ENCODE measurements around the gene JPH4. TPM values are rescaled to one million over a fixed set of nuclear protein-coding genes. Genes with fewer than 3 reads are reported as not detected.
A peak's percentile ranks its signal among the peaks of the same experiment; 100 is the strongest.

Gene JPH4
- polyA plus RNA-seq, 2 of the 4 experiments (the other 2 are of a cell fraction), result 0.05 TPM; not detected in 1

DNA sequence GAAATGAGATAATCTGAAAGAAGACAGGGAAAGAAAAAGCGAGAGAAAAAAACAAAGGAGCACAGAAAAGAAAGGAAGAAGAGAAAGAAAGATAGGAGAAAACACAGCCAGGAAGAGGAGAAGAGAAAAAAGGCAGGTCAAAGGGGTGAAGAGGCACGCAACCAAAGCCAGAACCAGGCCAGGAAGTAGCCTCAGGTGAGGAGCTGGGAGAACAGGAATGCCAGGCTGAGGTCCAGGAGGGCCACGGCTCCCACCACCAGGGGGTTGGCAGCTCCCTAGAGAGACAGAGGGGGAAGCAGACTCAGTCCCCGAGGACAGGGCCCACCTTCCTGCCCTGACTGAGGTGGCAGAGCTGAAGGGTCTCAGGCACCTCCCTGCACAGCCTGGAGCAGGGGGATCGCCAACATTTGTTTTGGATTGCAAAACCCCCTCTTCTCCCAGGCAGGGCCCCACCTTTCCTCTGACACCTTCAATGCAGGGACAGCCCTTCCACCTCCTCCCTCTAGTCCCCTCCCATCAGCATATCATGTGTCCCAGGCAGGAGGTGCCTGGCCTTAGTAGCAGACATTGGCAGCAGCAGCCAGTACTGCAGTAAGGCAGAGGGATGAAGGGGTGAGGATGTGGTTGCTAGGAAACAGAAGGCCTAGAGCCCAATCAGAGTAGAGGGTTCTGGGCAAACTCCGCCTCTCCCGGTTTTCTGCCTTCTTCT lies 9.0 kb downstream of the JPH4 start:
- CTCF ChIA-PET, result interaction anchor here (0.6 to 19.0 kb wide), 5 partner anchors 9 to 368 kb away, joined by 3 to 553 read pairs (median 4); partner anchors contain the start of genes JPH4 and NGDN
- Histone ChIP-seq H3K4me3 (no peak overlapping the region), H3K27ac (peak overlapping the region in 1 of 2 experiments; percentile 53; a peak in 2 of 6 replicates), H3K4me2 (no peak overlapping the region), H3K4me1 (peaks cover 20% of the 10 kb centered on the region), H3K9me3 (no peaks in the 10 kb centered on the region)
- POLR2A ChIA-PET, result no interaction called here
- TF ChIP-seq, protein P1, sequence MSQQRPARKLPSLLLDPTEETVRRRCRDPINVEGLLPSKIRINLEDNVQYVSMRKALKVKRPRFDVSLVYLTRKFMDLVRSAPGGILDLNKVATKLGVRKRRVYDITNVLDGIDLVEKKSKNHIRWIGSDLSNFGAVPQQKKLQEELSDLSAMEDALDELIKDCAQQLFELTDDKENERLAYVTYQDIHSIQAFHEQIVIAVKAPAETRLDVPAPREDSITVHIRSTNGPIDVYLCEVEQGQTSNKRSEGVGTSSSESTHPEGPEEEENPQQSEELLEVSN (IDR thresholded peaks at IDR 0.05; ENCODE audit: borderline replicate concordance, low read depth), result no peak
- TF ChIP-seq RCOR1 (IDR thresholded peaks at IDR 0.05; ENCODE audit: low read depth, low read length), result no peak
- no peak for TF ChIP-seq POLR2AphosphoS2 (conservative IDR thresholded peaks at IDR 0.05; ENCODE audit: low read length)
- TF ChIP-seq KDM5A (IDR thresholded peaks at IDR 0.05), result no peak
- TF ChIP-seq MAFK (IDR thresholded peaks at IDR 0.05; ENCODE audit: partially characterized antibody), result no peak
- TF ChIP-seq FOSL2 (IDR thresholded peaks at IDR 0.05), result no peak
- TF ChIP-seq FOSL2 (CRISPR knock-in tag; IDR thresholded peaks at IDR 0.05), result no peak
- no peak for TF ChIP-seq FOSB (CRISPR knock-in tag; IDR thresholded peaks at IDR 0.05)
- TF ChIP-seq MYC (IDR thresholded peaks at IDR 0.05; ENCODE audit: borderline replicate concordance, low read length), result no peak
- no peak for TF ChIP-seq ZSCAN20 (CRISPR knock-in tag; IDR thresholded peaks at IDR 0.05)
- no peak for TF ChIP-seq NPAS2 (CRISPR knock-in tag; IDR thresholded peaks at IDR 0.05; ENCODE audit: borderline replicate concordance)
- no peak for TF ChIP-seq RFX5 (IDR thresholded peaks at IDR 0.05)
- no peak for TF ChIP-seq HOXA7 (CRISPR knock-in tag; IDR thresholded peaks at IDR 0.05)
- no peak for TF ChIP-seq CHD4 (IDR thresholded peaks at IDR 0.05; ENCODE audit: borderline replicate concordance)
- no peak for TF ChIP-seq HOXB13 (CRISPR knock-in tag; IDR thresholded peaks at IDR 0.05; ENCODE audit: low read depth)
- 75% methylated on average over 7 of the region's 7 CpGs for WGBS (ENCODE audit: missing lambda C conversion rate)
- DNase-seq (ENCODE audit: low read depth in 1 of 2, low spot score in 1 of 2) (peak in 1 of 2 experiments; percentile 52), FAIRE-seq (no peak), ATAC-seq (peak; percentile 15; a peak in 5 of 6 replicates)

DNA sequence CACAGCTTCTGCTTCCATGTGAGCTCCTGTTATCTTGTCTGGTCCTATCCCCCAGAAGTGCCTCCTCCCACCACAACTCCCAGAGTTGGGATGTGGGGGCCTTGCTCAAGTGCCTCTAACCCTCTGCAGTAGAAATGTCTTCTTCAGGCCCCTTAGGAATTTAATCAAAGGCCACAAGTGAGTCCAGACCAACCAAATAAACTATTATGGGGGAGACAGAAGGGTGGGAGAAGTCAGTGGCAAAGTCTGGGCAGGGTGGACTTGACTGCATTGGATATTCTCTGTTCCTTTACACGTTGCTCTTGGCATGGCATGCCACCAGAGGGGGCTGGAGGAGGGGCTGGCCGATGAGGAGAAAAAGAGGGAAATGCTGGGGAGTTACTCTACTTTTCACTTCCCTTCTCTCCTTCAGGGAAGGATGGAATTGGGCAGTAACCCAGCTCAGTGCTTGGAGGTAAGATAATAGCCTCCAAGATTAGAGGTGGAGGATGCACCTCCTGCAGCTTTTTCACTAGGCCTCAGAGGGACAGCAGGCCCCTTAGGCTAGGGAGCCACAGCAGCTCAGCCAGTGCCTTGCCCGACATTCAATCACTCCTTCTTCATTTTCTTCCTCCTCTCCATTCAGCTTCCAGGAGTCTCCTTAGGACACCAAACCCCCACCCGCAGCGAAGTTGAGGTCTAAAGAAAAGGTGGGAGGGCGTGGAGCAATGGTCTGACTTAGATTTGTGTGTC lies 9.8 kb downstream of the JPH4 start:
- POLR2A ChIA-PET, result no interaction called here
- H3K4me3 ChIP-seq, result no peak overlapping the region
- TF ChIP-seq SREBF2 (IDR thresholded peaks at IDR 0.05), result no peak
- TF ChIP-seq, protein P2, sequence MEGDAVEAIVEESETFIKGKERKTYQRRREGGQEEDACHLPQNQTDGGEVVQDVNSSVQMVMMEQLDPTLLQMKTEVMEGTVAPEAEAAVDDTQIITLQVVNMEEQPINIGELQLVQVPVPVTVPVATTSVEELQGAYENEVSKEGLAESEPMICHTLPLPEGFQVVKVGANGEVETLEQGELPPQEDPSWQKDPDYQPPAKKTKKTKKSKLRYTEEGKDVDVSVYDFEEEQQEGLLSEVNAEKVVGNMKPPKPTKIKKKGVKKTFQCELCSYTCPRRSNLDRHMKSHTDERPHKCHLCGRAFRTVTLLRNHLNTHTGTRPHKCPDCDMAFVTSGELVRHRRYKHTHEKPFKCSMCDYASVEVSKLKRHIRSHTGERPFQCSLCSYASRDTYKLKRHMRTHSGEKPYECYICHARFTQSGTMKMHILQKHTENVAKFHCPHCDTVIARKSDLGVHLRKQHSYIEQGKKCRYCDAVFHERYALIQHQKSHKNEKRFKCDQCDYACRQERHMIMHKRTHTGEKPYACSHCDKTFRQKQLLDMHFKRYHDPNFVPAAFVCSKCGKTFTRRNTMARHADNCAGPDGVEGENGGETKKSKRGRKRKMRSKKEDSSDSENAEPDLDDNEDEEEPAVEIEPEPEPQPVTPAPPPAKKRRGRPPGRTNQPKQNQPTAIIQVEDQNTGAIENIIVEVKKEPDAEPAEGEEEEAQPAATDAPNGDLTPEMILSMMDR (IDR thresholded peaks at IDR 0.05), result peak; percentile 24; the same call in 2 of the 3 replicates
- H3K4me1 ChIP-seq, result peaks cover 20% of the 10 kb centered on the region
- 57% methylated on average over 6 of the region's 6 CpGs for WGBS (ENCODE audit: missing lambda C conversion rate)
- peak overlapping the region; percentile 85 for H3K4me2 ChIP-seq
- CTCF ChIA-PET, result interaction anchor here (1.0 to 19.0 kb wide), 4 partner anchors 10 to 369 kb away, joined by 3 to 553 read pairs (median 8); partner anchors contain the start of genes JPH4 and NGDN
- peak in 1 of 2 experiments; percentile 42 for DNase-seq (ENCODE audit: low read depth in 1 of 2, low spot score in 1 of 2)
- peak in 1 of 2 experiments; percentile 39; a peak in 2 of 6 replicates for ATAC-seq
- H3K27ac ChIP-seq, result peak overlapping the region; percentile 90 to 97
- no peak for FAIRE-seq
- H3K9me3 ChIP-seq, result no peaks in the 10 kb centered on the region

DNA sequence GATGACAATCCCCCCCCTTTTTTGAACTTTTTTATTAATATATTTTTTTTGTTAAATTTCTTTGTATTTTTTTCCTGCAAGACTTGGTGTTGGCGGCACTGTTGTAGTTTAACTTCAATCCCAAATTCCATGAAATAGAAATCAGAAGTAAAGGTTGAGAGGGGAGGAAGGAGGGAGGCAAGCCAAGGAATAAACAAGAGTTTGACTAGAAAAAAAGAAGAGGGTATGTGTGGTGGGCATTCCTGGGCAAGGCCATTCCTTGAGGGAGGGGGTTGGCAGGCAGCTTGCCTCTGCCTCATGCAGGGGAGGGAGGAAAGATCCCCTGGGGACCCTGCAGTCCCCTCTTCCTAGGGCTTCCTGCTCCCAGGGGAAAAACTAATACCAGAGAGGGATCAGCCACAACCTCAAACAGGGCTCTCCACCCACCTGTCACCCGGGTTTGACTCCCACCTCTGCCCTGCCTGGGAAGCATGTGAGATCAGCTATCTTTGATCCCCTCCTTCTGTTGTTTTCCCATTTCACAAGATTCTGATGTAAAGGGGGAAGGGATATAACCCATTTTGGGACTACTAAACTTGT lies 10.5 kb downstream of the JPH4 start:
- CTCF ChIA-PET, result interaction anchor here (1.5 to 19.0 kb wide), 3 partner anchors 10 to 91 kb away, joined by 4 to 553 read pairs (median 11); partner anchors contain the start of genes JPH4 and NGDN
- WGBS (ENCODE audit: missing lambda C conversion rate), result 75% methylated on average over 2 of the region's 2 CpGs

More for the DNA sequence above, 10.5 kb downstream of the JPH4 start:
- ATAC-seq (no peak), DNase-seq (ENCODE audit: low read depth in 1 of 2, low spot score in 1 of 2) (no peak), FAIRE-seq (no peak)
- Histone ChIP-seq H3K9me3 (no peaks in the 10 kb centered on the region), H3K4me2 (peak overlapping the region; percentile 85), H3K27ac (peak overlapping the region; percentile 90 to 97), H3K4me3 (peak overlapping the region; percentile 62), H3K4me1 (peaks cover 20% of the 10 kb centered on the region)
- TF ChIP-seq EHF (CRISPR knock-in tag; IDR thresholded peaks at IDR 0.05), result no peak
- TF ChIP-seq CHD4 (IDR thresholded peaks at IDR 0.05; ENCODE audit: borderline replicate concordance), result no peak
- POLR2A ChIA-PET, result interaction anchor here (1.1 kb wide), 1 partner anchor 10 kb away, joined by 6 read pairs; no protein-coding TSS in a partner anchor

All from A549 (cell line).